ENCODE results near the gene DHTKD1. TPM values are rescaled to one million over a fixed set of nuclear protein-coding genes. Genes with fewer than 3 reads are reported as not detected.

Gene DHTKD1
- polyA plus RNA-seq, 1 experiment: 21.5 TPM

- ChIA-PET POLR2A (no interaction called here), CTCF (no interaction called here)
- no peak for TF ChIP-seq CTCF (IDR thresholded peaks at IDR 0.05; ENCODE audit: low read depth, low read length)
- H3K9me3 ChIP-seq (ENCODE audit: control insufficient read depth, insufficient read depth, low read length): no peaks in the 10 kb centered on the region
- H3K4me3 ChIP-seq (ENCODE audit: low read depth, low read length): no peak overlapping the region
- DNase-seq (ENCODE audit: low read depth, low spot score): no peak
- H3K27me3 ChIP-seq (ENCODE audit: control insufficient read depth, insufficient read depth, low read length): no peaks in the 10 kb centered on the region
- H3K27ac ChIP-seq (ENCODE audit: low read depth, low read length): no peak overlapping the region
Measured at GRCh38 chr10:12154516-12154915, 85.8 kb downstream of the DHTKD1 start.

GRCh38 chr10:12156367-12157123 lies 87.8 kb downstream of the DHTKD1 start:
- POLR2A ChIA-PET: no interaction called here

GRCh38 chr10:12158111-12158510 lies 89.4 kb downstream of the DHTKD1 start:
- no peak for TF ChIP-seq CTCF (IDR thresholded peaks at IDR 0.05; ENCODE audit: low read depth, low read length)
- CTCF ChIA-PET: no interaction called here
- Histone ChIP-seq H3K27me3 (ENCODE audit: control insufficient read depth, insufficient read depth, low read length) (no peaks in the 10 kb centered on the region), H3K27ac (ENCODE audit: low read depth, low read length) (no peak overlapping the region), H3K4me3 (ENCODE audit: low read depth, low read length) (no peak overlapping the region), H3K9me3 (ENCODE audit: control insufficient read depth, insufficient read depth, low read length) (no peaks in the 10 kb centered on the region)
- DNase-seq (ENCODE audit: low read depth, low spot score): no peak
- POLR2A ChIA-PET: no interaction called here

More at GRCh38 chr10:12156367-12157123, 87.8 kb downstream of the DHTKD1 start:
- H3K9me3 ChIP-seq (ENCODE audit: control insufficient read depth, insufficient read depth, low read length): no peaks in the 10 kb centered on the region
- DNase-seq (ENCODE audit: low read depth, low spot score): no peak
- H3K27me3 ChIP-seq (ENCODE audit: control insufficient read depth, insufficient read depth, low read length): no peaks in the 10 kb centered on the region
- CTCF ChIA-PET: interaction anchor here (0.9 kb wide), 1 partner anchor 58 kb away, joined by 3 read pairs; no protein-coding TSS in a partner anchor
- H3K4me3 ChIP-seq (ENCODE audit: low read depth, low read length): no peak overlapping the region
- no peak for TF ChIP-seq CTCF (IDR thresholded peaks at IDR 0.05; ENCODE audit: low read depth, low read length)
- H3K27ac ChIP-seq (ENCODE audit: low read depth, low read length): no peak overlapping the region

- CTCF ChIA-PET: no interaction called here
- TF ChIP-seq CTCF (IDR thresholded peaks at IDR 0.05; ENCODE audit: low read depth, low read length): no peak
- no peak for DNase-seq (ENCODE audit: low read depth, low spot score)
- Histone ChIP-seq H3K27ac (ENCODE audit: low read depth, low read length) (no peak overlapping the region), H3K9me3 (ENCODE audit: control insufficient read depth, insufficient read depth, low read length) (no peaks in the 10 kb centered on the region), H3K27me3 (ENCODE audit: control insufficient read depth, insufficient read depth, low read length) (no peaks in the 10 kb centered on the region), H3K4me3 (ENCODE audit: low read depth, low read length) (no peak overlapping the region)
- POLR2A ChIA-PET: no interaction called here
Measured at GRCh38 chr10:12160664-12161063, 91.9 kb downstream of the DHTKD1 start.

- POLR2A ChIA-PET: interaction anchor here (0.7 kb wide), 1 partner anchor 10 kb away, joined by 5 read pairs; no protein-coding TSS in a partner anchor
Measured at GRCh38 chr10:12162927-12163326, 94.2 kb downstream of the DHTKD1 start.

More at GRCh38 chr10:12162927-12163326, 94.2 kb downstream of the DHTKD1 start:
- no peaks in the 10 kb centered on the region for H3K9me3 ChIP-seq (ENCODE audit: control insufficient read depth, insufficient read depth, low read length)
- no peak overlapping the region for H3K4me3 ChIP-seq (ENCODE audit: low read depth, low read length)
- DNase-seq (ENCODE audit: low read depth, low spot score): no peak
- no peak for TF ChIP-seq CTCF (IDR thresholded peaks at IDR 0.05; ENCODE audit: low read depth, low read length)
- H3K27me3 ChIP-seq (ENCODE audit: control insufficient read depth, insufficient read depth, low read length): no peaks in the 10 kb centered on the region
- no peak overlapping the region for H3K27ac ChIP-seq (ENCODE audit: low read depth, low read length)
- CTCF ChIA-PET: interaction anchor here (1.8 kb wide), 1 partner anchor 52 kb away, joined by 4 read pairs; no protein-coding TSS in a partner anchor
